Cardiac septum (tissue), 1 donor: ENCODE data around the gene FRMD6. TPM values are rescaled to one million over a fixed set of nuclear protein-coding genes. Genes with fewer than 3 reads are reported as not detected.
"Not testable (repeated sequence)": the region's sequence is repeated elsewhere in the genome, so short reads cannot be mapped to it uniquely, and the experiment has no call there.

Experiments used
- DNase-seq: peaks from one replicate; pipeline ENCODE4 v3.0.0-alpha.2; 2020; ENCODE audit warnings: low spot score
- intact Hi-C: fragments of 100-400 bp; cut with DNase I; formaldehyde crosslinking; loops from one replicate; pipeline ENCODE4 v1.14.0; 2022
- total RNA-seq: library from RNA; stranded (reverse); fragmentation: NEBNext Ultra II Directional; extraction: Animal tissue kit (Norgen Biotek cat#: 25700); gene quantifications from one replicate; pipeline ENCODE4 v1.2.1, GENCODE V29; 2021
- donor health status: DM: no; HTN: no; CAD: no.

The FRMD6 gene
- total RNA-seq, 1 donor from 2014 or later, result 9.1 TPM

DNA sequence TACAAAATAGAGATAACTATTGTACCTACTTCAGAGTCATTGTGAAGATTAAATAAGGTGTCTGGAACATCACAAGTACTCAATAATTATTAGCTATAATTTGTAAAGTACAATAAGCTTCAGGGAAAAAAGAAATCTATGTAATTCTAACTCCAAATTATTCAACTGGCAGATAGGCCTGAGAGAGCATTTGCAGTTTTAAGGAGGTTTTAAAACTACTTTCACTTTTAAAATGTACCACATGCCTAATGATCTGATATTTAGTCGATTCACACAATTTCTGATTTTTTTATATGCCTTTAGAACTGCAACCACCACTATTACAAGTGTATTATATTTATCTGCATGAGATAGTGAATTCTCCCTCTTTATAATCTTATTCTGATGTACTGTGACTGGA lies 24.9 kb upstream of the FRMD6 start:
- no peak for DNase-seq
- intact Hi-C loops, result no loop called here

- intact Hi-C loops, result no loop called here
- no peak for DNase-seq
These were observed 24.4 kb upstream of the FRMD6 start for GRCh38 chr14:51627313-51627712.

DNA sequence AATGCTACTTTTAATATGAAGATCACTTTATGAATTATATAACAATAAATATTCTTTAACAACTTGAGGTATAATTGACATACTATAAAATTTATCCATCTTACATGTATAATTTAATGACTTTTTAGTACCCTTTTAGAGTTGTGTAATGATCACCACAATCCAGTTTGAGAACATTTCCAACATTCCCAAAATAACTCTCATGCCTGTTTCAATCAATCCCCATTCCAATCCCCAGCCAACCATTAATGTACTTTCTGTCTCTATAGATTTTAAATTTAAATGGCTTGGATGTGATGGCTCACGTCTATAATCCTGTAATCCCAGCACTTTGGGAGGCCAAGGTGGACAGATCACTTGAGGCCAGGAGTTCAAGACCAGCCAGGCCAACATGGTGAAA lies 23.5 kb upstream of the FRMD6 start:
- intact Hi-C loops, result no loop called here
- no peak for DNase-seq

- intact Hi-C loops, result no loop called here
- DNase-seq, result no peak
These were observed 20.7 kb upstream of the FRMD6 start for GRCh38 chr14:51630987-51631386.

DNA sequence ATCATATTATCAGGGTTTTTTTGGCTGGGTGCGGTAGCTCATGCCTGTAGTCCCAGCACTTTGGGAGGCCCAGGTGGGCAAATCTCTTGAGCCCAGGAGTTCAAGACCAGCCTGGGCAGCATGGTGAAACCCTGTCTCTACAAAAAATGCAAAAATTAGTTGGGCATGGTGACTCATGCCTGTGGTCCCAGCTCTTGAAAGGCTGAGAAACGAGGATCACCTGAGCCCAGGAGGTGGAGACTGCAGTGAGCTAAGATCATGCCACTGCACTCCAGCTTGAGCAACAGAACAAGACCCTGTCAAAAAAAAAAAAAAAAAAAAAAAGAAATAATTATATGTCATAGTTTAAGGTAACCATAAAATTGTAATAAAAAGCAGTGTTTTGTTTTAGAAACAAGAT lies 18.4 kb upstream of the FRMD6 start:
- DNase-seq, intact Hi-C loops: not testable (repeated sequence)

DNA sequence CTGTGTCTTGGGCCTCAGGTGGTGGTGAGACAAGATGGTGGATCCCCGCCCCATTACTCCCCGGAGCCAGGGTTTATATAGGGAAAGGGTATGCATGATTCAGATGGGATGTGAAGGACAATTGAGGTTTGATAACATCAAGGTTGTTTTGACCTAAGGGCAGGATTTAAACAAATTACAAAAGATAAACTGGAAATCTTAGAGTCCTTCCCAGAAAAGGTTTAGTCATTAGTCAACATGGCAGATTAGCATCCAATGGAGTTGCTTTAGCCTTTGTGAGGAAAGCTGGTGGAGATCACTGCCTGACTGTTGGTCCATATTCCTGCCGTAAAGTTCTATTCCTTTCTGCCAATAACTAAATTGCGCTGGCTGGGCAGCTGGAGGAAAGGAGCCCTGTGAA lies 15.6 kb upstream of the FRMD6 start:
- intact Hi-C loops, result no loop called here
- no peak for DNase-seq

DNA sequence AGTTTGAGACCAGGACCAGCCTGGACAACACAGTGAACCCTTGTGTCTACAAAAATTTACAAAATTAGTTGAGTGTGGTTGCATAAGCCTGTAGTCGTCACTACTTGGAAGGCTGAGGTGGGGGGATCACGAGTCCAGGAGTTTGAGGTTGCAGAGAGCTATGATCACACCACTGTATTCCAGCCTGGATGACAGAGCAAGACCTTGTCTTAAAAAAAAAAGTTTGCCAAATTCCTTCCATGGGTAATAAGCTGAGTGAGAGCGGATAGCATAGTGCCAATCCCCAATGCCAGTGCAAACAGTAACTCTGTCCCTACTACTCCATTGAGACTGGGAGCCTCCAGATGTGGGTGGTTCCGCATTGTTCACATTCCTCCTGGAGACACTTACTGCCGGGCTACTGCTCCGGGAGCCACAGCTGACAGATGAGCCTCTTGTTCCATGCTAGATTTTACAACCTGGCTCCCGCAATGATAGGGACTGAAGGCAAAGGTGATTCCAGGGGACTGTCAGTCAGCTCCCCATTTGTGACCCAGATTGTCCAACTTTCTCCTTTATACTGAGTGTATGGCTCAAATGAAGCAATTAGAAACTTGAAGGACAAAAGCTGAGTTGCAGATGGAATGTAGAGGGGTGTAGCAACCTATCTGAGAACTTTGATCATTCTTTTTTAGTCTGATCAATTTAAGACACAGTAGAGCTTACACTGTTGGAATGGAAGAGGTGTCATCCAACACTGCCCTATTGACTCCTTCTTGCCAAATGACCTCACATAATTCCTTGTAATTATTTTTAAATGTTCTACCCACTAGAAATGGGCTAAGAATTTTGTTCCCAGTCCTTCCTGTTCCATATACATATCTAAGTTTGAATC lies 13.4 kb upstream of the FRMD6 start:
- intact Hi-C loops, result no loop called here
- no peak for DNase-seq

DNA sequence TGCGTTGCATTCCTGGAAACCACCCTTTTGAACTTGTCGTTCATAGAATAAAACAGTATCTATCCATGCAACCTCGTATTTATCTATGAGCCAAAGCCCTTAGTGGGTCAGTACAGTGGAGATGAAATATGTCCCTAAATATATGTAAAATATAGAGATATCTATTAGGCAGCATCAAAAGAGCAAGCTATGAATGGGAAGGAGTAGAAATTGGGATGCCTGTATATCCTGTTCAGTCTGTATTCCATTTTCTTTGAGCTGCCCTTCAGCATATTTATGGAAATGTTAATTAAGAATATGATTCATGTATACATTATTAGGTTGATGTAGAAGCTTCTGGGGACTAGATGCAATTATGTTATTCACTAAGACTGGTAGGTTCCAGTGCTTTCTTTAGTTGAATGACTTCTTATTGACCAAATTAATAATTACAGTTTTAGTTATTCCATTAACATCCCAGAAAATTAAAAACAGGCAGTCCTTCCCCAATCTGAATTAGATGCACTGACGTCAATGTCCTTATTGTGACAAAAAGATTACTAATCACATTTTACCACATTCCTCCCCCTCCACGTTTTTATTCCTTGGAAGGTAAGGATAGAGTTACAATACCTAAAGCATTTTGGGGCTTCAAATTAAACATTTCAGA lies 11.9 kb upstream of the FRMD6 start:
- intact Hi-C loops, result no loop called here
- no peak for DNase-seq

DNA sequence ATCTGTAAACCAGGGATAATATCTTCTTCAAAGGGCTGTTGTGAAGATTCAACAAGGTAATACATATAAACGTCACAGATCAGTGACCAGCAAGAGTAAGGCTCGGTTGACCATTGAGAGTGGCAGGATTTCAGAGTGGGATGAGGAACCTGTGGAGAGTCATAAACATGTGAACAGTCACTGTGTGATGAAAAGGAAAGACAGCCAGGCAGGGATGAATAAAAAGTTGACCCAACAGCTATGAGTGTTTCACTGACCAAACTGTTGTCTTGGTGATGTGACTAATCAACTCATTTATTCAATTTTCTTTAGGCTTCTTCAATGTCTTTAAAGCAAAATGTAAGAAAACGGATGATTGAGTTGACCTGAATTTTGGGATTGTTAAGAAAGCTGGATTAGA lies 8.6 kb upstream of the FRMD6 start:
- intact Hi-C loops, result no loop called here
- DNase-seq, result no peak

DNA sequence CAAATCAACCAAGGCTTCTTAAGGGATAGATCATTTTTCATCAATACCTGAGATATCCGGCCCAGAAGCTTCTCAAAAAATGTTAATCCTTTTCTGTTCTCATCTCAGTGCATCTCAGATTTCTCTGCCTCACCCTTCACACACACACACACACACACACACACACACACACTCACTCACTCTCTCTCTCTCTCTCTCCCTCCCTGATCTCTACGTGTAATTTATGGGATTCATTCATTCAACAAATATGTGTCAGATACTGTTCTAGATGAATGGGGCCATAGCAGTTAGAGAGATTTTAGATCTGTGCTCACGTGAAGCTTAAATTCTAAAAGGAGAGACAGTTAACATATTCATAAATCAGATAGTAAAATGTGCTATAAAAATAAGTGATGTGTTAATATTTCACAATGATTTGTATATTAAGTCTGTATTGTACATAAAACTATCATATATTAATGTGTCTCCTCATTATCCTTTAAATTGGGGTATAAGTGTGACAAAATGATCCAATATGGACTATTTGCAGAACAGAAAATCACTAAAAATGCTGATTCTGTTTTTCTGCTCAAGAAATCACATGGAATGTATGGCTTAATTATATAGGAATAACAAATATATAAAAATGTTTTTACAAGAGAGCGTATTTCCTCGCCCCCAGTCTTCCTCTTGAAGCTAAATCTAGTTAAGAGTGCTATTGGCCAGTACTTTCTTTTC lies 7.3 kb upstream of the FRMD6 start:
- intact Hi-C loops, result no loop called here
- no peak for DNase-seq

- DNase-seq, result no peak
- intact Hi-C loops, result no loop called here
These were observed 3.4 kb upstream of the FRMD6 start for GRCh38 chr14:51648296-51648695.

DNA sequence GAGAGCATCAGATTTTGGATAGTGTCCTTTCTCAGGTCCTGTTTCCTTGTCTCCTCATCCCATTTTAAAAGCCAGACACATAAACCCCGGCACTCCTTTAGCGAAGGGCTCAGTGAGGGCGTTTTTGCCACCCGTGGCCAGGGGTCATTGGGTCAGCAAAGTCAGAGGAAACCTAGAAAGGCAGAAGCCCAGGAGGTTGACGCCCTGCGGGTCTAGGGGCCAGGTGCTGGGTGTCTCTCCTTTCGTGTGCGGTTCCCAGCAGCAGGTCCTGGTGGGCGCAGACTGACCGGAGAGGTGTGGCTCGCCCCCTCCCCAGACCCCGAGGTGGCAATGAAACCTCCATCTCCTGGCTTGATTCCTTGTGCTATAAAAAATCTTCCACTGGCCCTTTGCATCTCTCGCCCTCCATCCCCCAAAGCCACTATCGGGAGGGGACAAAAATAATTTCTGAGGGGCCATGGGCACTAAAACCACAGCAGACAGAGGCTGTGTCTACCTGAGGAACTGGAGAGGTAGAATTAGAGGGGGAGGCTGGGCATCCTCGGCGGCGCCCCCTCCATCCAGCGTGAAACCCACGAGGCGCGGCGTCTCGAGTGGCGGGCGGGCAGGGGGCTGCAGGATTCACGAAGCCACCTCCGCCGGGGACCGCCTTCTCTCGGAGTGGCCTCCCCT lies 858 bp upstream of the FRMD6 start:
- no peak for DNase-seq
- intact Hi-C loops, result loop anchor here (5.0 kb wide), 2 partner anchors 369 to 411 kb away; no protein-coding TSS in a partner anchor

- DNase-seq, result peak; percentile 81
- intact Hi-C loops, result loop anchor here (2.0 to 5.0 kb wide), 3 partner anchors 124 to 410 kb away; no protein-coding TSS in a partner anchor
These were observed 713 bp downstream of the FRMD6 start for GRCh38 chr14:51652168-51653078.

DNA sequence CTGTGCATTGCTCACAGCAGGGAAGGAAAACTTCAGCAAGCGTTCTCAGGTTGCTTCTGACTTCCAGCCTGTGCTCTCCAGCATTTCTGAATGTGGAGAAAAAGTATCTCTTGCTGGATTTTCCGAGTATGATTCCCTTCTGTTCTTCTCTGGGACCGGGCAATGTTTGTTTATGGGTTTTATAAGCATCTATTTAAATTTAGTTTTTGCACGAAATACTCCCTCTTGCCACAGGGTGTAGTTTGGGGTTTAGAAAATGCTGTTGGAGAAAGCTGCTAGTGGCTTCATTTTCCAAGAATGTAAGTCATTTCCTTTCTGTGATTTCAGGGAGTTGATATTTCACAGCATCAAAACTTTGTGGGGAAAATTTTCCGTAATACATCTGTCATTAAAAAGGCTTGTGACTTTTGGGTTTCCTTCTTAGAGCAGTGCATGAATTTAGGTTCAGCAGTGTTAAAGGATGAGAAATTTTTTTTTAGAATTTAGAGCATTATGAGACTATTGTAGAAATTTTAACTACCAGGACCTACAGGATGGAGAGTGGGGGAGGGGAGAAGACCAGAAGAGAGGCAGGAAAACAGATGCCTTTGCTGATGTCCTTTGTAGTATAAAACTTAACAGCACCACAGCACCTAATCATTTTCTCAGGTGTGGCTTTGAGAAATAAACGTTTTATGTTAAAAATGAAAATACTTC lies 1.5 kb downstream of the FRMD6 start:
- intact Hi-C loops, result loop anchor here (2.0 to 5.0 kb wide), 3 partner anchors 124 to 409 kb away; no protein-coding TSS in a partner anchor
- DNase-seq, result no peak

- intact Hi-C loops, result loop anchor here (2.0 to 5.0 kb wide), 3 partner anchors 123 to 408 kb away; no protein-coding TSS in a partner anchor
- DNase-seq, result no peak
These were observed 2.2 kb downstream of the FRMD6 start for GRCh38 chr14:51653775-51654532.

DNA sequence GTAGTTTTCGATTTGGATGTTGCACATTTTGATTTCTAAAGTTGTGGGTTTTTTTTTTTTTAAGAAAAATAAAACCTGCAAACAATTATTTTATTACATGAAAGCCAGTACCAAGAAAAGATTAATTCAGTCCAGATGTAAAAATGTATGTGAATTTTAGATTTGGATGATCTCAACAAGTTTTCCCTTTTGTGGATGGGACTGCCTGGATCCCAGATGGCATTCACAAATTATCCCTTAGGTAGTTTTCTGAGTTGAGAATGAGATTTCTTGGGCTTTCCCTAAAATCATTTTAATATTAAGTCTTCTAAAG lies 2.8 kb downstream of the FRMD6 start:
- no peak for DNase-seq
- intact Hi-C loops, result loop anchor here (5.0 kb wide), 2 partner anchors 372 to 408 kb away; no protein-coding TSS in a partner anchor

GRCh38 chr14:51657762-51658161 lies 6.1 kb downstream of the FRMD6 start:
- DNase-seq, result no peak
- intact Hi-C loops, result no loop called here
